NT2/D1 (cell line): ENCODE measurements around the gene FBXW7.

Source experiments
- YY1 ChIP-seq: IDR thresholded peaks from 2 replicates; pipeline ENCODE4 v1.6.1; 2011; ENCODE audit not compliant: insufficient read length, insufficient read depth
- ZNF274 ChIP-seq: IDR thresholded peaks from 2 replicates; pipeline ENCODE4 v1.6.1; 2011; ENCODE audit warnings: mild to moderate bottlenecking, low read depth, low read length

DNA sequence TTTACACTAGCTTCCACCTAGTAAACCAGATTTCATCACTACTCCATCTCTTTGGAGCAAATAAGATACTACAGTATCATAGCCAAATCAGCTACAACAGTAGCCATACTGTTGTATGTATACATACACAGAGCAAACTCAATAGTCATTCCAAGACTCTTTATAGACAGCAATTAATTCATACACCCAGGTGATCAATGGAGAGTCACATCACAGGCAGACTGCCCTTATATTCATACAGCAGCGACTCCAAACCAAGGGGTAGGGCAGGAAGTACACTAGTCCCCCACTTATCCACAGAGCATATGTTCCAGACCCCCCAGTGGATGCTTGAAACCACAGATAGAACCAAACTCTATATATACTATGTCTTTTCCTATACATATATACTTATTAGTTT, 76.6 kb downstream of the FBXW7 start:
- TF ChIP-seq ZNF274, result no peak
- no peak for TF ChIP-seq YY1
